HUES64 (cell line): ENCODE measurements around the gene PXDN. TPM values are rescaled to one million over a fixed set of nuclear protein-coding genes. Genes with fewer than 3 reads are reported as not detected.
A peak's percentile ranks its signal among the peaks of the same experiment; 100 is the strongest.

Experiments
- H3K27ac ChIP-seq: 2 replicates; pipeline ENCODE4 v1.7.0; 2013; ENCODE audit warnings: low read depth, low read length, inconsistent platforms
- H3K27me3 ChIP-seq: 2 replicates; pipeline ENCODE4 v1.6.1; 2013; ENCODE audit warnings: mild to moderate bottlenecking, low read length; ENCODE audit not compliant: insufficient read depth
- H3K36me3 ChIP-seq: 2 replicates; pipeline ENCODE4 v1.6.1; 2013; ENCODE audit warnings: mild to moderate bottlenecking, low read length; ENCODE audit not compliant: insufficient read depth
- H3K4me1 ChIP-seq: 2 replicates; pipeline ENCODE4 v1.6.1; 2013; ENCODE audit warnings: mild to moderate bottlenecking, low read length, moderate library complexity; ENCODE audit not compliant: insufficient read depth
- H3K4me3 ChIP-seq: 2 replicates; pipeline ENCODE4 v1.5.1; 2013; ENCODE audit warnings: mild to moderate bottlenecking, low read length, moderate library complexity
- H3K9ac ChIP-seq: 2 replicates; pipeline ENCODE4 v1.6.1; 2013; ENCODE audit warnings: mild to moderate bottlenecking, low read depth, low read length
- H3K9me3 ChIP-seq: 2 replicates; pipeline ENCODE4 v1.6.1; 2013; ENCODE audit warnings: low read depth, low read length; ENCODE audit not compliant: insufficient read depth
- WGBS: fragments of 150-250, 120-280 bp; methylation state at CpG from one replicate; pipeline ENCODE4 v1.1.7; 2013; ENCODE audit warnings: missing lambda C conversion rate; 5-methylcytosine and 5-hydroxymethylcytosine counted together
- polyA plus RNA-seq, 2 experiments: library from polyadenylated mRNA; stranded (reverse); fragments of 50-300 nt; gene quantifications; one replicate each; pipeline ENCODE4 v1.2.3, GENCODE V29; 2013

The PXDN gene
- polyA plus RNA-seq (2013, experiment 1 of 2), result 80.4 TPM
- 87.2 TPM for polyA plus RNA-seq (2013, experiment 2 of 2)

- WGBS, result 13% methylated on average over 71 of the region's 71 CpGs
- 0 out of 2 replicates have a peak, but pooled peaks cover 2% of the 10 kb centered on the region for H3K36me3 ChIP-seq
- peak within 1 kb of the TSS; percentile 80 for H3K27ac ChIP-seq
- H3K27me3 ChIP-seq, result peaks cover 27% of the 10 kb centered on the region
- peaks cover 17% of the 10 kb centered on the region for H3K4me1 ChIP-seq
- H3K9ac ChIP-seq, result peak within 1 kb of the TSS; percentile 83
- no peaks in the 10 kb centered on the region for H3K9me3 ChIP-seq
- peak within 1 kb of the TSS; percentile 94 for H3K4me3 ChIP-seq
Observed at GRCh38 chr2:1744446-1745170, at the start of gene PXDN. Gene PXDN (minus strand): TSS chr2:1744515. CDS start chr2:1744455, 60 bp downstream.

GRCh38 chr2:1793868-1794445 lies 49.6 kb upstream of the PXDN start:
- no peaks in the 10 kb centered on the region for H3K9me3 ChIP-seq
- WGBS, result 90% methylated on average over 18 of the region's 18 CpGs
- H3K4me1 ChIP-seq, result no peaks in the 10 kb centered on the region
- H3K36me3 ChIP-seq, result no peaks in the 10 kb centered on the region
- no peak overlapping the region for H3K4me3 ChIP-seq
- no peak overlapping the region for H3K9ac ChIP-seq
- H3K27ac ChIP-seq, result no peak overlapping the region
- no peaks in the 10 kb centered on the region for H3K27me3 ChIP-seq

GRCh38 chr2:1793001-1793867 lies 48.9 kb upstream of the PXDN start:
- 93% methylated on average over 23 of the region's 23 CpGs for WGBS
- Histone ChIP-seq H3K4me1 (no peaks in the 10 kb centered on the region), H3K4me3 (no peak overlapping the region), H3K9ac (no peak overlapping the region; the same call in 1 of the 2 replicates), H3K27me3 (no peaks in the 10 kb centered on the region), H3K36me3 (no peaks in the 10 kb centered on the region), H3K27ac (no peak overlapping the region), H3K9me3 (no peaks in the 10 kb centered on the region)

- Histone ChIP-seq H3K4me3 (no peak overlapping the region), H3K27ac (no peak overlapping the region), H3K9ac (no peak overlapping the region)
Observed at GRCh38 chr2:1791685-1792435, 47.5 kb upstream of the PXDN start.

GRCh38 chr2:1791006-1791605 lies 46.8 kb upstream of the PXDN start:
- Histone ChIP-seq H3K36me3 (no peaks in the 10 kb centered on the region), H3K4me1 (no peaks in the 10 kb centered on the region), H3K27me3 (no peaks in the 10 kb centered on the region), H3K9ac (no peak overlapping the region), H3K4me3 (no peak overlapping the region), H3K27ac (no peak overlapping the region), H3K9me3 (no peaks in the 10 kb centered on the region)
- 98% methylated on average over 5 of the region's 6 CpGs for WGBS

More at GRCh38 chr2:1791685-1792435, 47.5 kb upstream of the PXDN start:
- Histone ChIP-seq H3K4me1 (no peaks in the 10 kb centered on the region), H3K27me3 (no peaks in the 10 kb centered on the region), H3K36me3 (no peaks in the 10 kb centered on the region), H3K9me3 (no peaks in the 10 kb centered on the region)
- WGBS, result 96% methylated on average over 15 of the region's 16 CpGs

GRCh38 chr2:1790473-1790872 lies 46.2 kb upstream of the PXDN start:
- Histone ChIP-seq H3K4me3 (no peak overlapping the region), H3K9ac (no peak overlapping the region), H3K27me3 (no peaks in the 10 kb centered on the region), H3K9me3 (no peaks in the 10 kb centered on the region), H3K4me1 (no peaks in the 10 kb centered on the region), H3K36me3 (no peaks in the 10 kb centered on the region), H3K27ac (no peak overlapping the region)
- 71% methylated on average over 5 of the region's 6 CpGs for WGBS

- Histone ChIP-seq H3K36me3 (no peaks in the 10 kb centered on the region), H3K4me1 (no peaks in the 10 kb centered on the region), H3K27me3 (no peaks in the 10 kb centered on the region), H3K27ac (no peak overlapping the region), H3K4me3 (no peak overlapping the region), H3K9ac (no peak overlapping the region), H3K9me3 (no peaks in the 10 kb centered on the region)
- 93% methylated on average over 9 of the region's 11 CpGs for WGBS
Observed at GRCh38 chr2:1789610-1790009, 45.3 kb upstream of the PXDN start.

GRCh38 chr2:1788478-1788959 lies 44.2 kb upstream of the PXDN start:
- Histone ChIP-seq H3K27me3 (no peaks in the 10 kb centered on the region), H3K36me3 (no peaks in the 10 kb centered on the region), H3K4me3 (no peak overlapping the region), H3K9me3 (no peaks in the 10 kb centered on the region), H3K9ac (no peak overlapping the region), H3K27ac (no peak overlapping the region), H3K4me1 (no peaks in the 10 kb centered on the region)
- 76% methylated on average over 18 of the region's 18 CpGs for WGBS

- no peak overlapping the region for H3K27ac ChIP-seq
- H3K9ac ChIP-seq, result no peak overlapping the region
- no peaks in the 10 kb centered on the region for H3K9me3 ChIP-seq
- H3K27me3 ChIP-seq, result no peaks in the 10 kb centered on the region
- H3K4me1 ChIP-seq, result no peaks in the 10 kb centered on the region
- H3K36me3 ChIP-seq, result no peaks in the 10 kb centered on the region
- no peak overlapping the region for H3K4me3 ChIP-seq
- 73% methylated on average over 9 of the region's 10 CpGs for WGBS
Observed at GRCh38 chr2:1787755-1788477, 43.6 kb upstream of the PXDN start.
